ENCODE data around the gene PRSS57. TPM values are rescaled to one million over a fixed set of nuclear protein-coding genes. Genes with fewer than 3 reads are reported as not detected.

Gene PRSS57
- total RNA-seq, 4 donors from 2014 or later, result not detected

DNA sequence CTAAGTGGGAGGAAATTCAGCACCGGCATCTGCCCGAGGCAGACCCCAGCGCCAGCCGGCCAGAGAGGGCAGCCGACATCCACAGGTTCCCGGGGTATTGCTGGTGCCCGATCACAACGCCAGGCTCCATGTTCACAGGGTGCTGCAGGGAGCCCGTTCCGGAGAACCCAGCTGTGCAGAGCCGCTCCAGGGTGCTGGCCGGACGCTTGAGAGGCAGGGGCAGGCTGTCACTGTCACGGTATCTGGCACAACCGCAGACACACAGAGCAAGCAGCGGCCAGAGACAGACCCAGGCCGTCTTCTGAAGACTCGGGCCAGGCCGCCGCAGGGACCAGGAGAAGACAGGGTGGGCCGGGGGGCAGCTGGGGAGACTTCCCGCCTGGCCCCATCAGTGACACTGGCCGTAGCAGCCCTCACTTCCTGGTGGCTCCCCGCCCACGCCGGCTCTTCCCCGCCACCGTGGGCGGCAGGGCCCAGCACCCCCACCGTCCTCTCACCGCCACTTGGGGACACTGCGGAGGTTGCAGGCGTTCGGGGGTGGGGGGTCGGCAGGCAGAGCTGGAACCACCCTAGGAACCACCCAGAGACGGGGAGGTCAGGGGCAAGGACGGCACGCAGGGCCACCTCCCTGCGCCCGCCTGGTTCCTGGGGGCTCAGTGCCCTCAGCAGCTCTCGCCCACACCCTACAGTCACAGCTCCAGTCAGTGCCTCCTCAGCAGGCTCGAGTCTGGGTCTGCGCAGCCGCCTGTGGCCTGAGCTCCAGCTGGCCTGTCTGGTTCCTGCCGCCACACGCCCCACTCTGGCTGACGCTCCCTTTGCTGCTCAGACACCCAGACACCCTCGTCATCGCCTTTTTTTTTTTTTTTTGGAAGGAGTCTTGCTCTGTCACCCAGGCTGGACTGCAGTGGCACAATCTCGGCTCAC lies 36.1 kb downstream of the PRSS57 start:
- TF ChIP-seq POLR2A (IDR thresholded peaks at IDR 0.05), result no peak
- no peak for TF ChIP-seq EP300 (IDR thresholded peaks at IDR 0.05)
- TF ChIP-seq, protein P1, sequence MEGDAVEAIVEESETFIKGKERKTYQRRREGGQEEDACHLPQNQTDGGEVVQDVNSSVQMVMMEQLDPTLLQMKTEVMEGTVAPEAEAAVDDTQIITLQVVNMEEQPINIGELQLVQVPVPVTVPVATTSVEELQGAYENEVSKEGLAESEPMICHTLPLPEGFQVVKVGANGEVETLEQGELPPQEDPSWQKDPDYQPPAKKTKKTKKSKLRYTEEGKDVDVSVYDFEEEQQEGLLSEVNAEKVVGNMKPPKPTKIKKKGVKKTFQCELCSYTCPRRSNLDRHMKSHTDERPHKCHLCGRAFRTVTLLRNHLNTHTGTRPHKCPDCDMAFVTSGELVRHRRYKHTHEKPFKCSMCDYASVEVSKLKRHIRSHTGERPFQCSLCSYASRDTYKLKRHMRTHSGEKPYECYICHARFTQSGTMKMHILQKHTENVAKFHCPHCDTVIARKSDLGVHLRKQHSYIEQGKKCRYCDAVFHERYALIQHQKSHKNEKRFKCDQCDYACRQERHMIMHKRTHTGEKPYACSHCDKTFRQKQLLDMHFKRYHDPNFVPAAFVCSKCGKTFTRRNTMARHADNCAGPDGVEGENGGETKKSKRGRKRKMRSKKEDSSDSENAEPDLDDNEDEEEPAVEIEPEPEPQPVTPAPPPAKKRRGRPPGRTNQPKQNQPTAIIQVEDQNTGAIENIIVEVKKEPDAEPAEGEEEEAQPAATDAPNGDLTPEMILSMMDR (IDR thresholded peaks at IDR 0.05), result no peak
- peaks cover 3 to 77% (median 55%) of the 10 kb centered on the region in 4 donors for H3K4me1 ChIP-seq
- no peaks in the 10 kb centered on the region for H3K27me3 ChIP-seq
- H3K4me3 ChIP-seq, result no peak overlapping the region
- no peaks in the 10 kb centered on the region for H3K9me3 ChIP-seq
- peaks cover 0 to 30% (median 0%) of the 10 kb centered on the region in 3 donors for H3K36me3 ChIP-seq
- WGBS, 2 donors, result 68 to 71% methylated on average over 12 to 25 of the region's 50 CpGs
- DNase-seq (ENCODE audit: low spot score in 2 of 2), result no peak
- peak overlapping the region in 3 of 4 donors; percentile 70 to 96 (median 92) for H3K27ac ChIP-seq

- 73 to 77% methylated on average over 15 to 17 of the region's 33 CpGs for WGBS, 2 donors
- no peaks in the 10 kb centered on the region for H3K27me3 ChIP-seq
- H3K4me1 ChIP-seq, result peaks cover 3 to 68% (median 47%) of the 10 kb centered on the region in 4 donors
- no peak for DNase-seq (ENCODE audit: low spot score in 2 of 2)
- H3K9me3 ChIP-seq, result no peaks in the 10 kb centered on the region
- no peak overlapping the region for H3K4me3 ChIP-seq
- H3K36me3 ChIP-seq, result peaks cover 0 to 40% (median 0%) of the 10 kb centered on the region in 3 donors
- H3K27ac ChIP-seq, result peak overlapping the region in 3 of 4 donors; percentile 70 to 96 (median 92)
- TF ChIP-seq, protein P1 (IDR thresholded peaks at IDR 0.05), result no peak
- TF ChIP-seq POLR2A (IDR thresholded peaks at IDR 0.05) (no peak), EP300 (IDR thresholded peaks at IDR 0.05) (no peak)
These were observed 37.0 kb downstream of the PRSS57 start for GRCh38 chr19:658059-658839.

DNA sequence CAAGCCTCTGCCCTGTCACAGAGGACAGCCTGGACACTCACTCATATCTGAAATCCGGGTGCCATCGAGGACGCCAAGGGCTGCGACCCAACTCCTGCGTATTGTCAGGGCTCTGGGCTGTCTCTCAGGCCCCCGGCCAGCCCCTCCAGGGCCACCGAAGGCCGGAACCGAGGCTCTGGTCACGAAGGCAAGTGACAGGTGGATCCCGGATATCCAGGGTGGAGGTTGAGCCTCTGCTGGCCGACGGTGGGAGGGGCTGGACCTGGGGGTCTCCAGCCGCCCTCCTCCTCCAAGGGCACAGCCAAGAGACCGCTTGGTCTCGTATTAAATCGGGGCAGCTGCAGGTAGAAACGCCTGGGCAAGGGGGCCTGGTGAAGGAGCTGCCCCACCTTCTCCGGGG lies 37.6 kb downstream of the PRSS57 start:
- H3K27ac ChIP-seq, result peak overlapping the region in 1 of 4 donors; percentile 96
- no peak for TF ChIP-seq EP300 (IDR thresholded peaks at IDR 0.05)
- no peak for TF ChIP-seq POLR2A (IDR thresholded peaks at IDR 0.05)
- TF ChIP-seq, protein P1 (IDR thresholded peaks at IDR 0.05), result no peak
- DNase-seq (ENCODE audit: low spot score in 2 of 2), result no peak
- H3K4me3 ChIP-seq, result no peak overlapping the region
- WGBS, 2 donors, result 64 to 90% methylated on average over 14 to 16 of the region's 19 CpGs
- no peaks in the 10 kb centered on the region for H3K9me3 ChIP-seq
- peaks cover 0 to 46% (median 0%) of the 10 kb centered on the region in 3 donors for H3K36me3 ChIP-seq
- H3K27me3 ChIP-seq, result no peaks in the 10 kb centered on the region
- peaks cover 3 to 68% (median 47%) of the 10 kb centered on the region in 4 donors for H3K4me1 ChIP-seq

DNA sequence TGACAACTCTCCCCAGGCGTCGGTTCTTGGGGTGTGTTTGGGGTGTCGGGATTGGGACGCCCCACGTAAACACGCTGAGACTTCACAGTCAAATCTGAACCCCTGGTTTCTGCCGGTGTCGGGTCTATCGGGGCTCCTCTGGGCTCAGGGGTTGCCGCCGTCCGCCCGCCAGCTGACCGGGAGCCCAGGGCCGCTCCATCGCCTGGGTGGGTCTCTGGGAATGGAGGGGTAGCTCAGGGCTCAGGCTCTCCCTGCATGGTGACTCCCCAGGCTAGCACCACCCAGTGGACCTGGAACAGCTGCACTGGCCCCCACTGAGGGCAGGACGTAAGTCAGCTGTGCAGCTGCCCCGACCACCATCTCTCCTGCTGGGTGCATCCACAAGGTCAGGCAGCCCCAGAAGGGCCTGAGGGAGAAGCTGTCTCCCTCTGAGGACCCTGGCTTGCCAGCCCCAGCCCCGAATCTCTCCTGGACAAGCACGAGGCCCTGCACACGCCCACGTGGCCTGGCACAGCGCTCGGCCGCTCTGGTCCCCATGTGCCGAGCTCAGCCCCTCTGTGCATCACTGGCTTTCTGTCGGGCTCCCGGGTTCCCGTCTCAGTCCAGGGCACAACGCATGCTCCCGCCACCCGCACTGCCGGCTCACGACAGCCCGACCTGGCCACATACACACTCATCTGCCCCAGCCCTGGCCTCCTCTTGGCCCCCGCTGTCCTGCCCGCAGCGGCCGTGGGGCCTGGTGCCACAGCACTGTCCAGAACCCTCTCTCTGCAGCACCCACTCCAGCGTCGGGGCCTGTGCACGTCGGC lies 38.3 kb downstream of the PRSS57 start:
- Histone ChIP-seq H3K9me3 (no peaks in the 10 kb centered on the region), H3K27me3 (no peaks in the 10 kb centered on the region), H3K4me1 (peaks cover 3 to 64% (median 46%) of the 10 kb centered on the region in 4 donors), H3K4me3 (no peak overlapping the region), H3K27ac (peak overlapping the region in 2 of 4 donors; percentile 48 to 96), H3K36me3 (peaks cover 0 to 53% (median 0%) of the 10 kb centered on the region in 3 donors)
- WGBS, 2 donors, result 71 to 78% methylated on average over 34 to 41 of the region's 43 CpGs
- DNase-seq (ENCODE audit: low spot score in 2 of 2), result no peak
- TF ChIP-seq POLR2A (IDR thresholded peaks at IDR 0.05), result no peak
- no peak for TF ChIP-seq EP300 (IDR thresholded peaks at IDR 0.05)
- TF ChIP-seq, protein P1 (IDR thresholded peaks at IDR 0.05), result no peak

Data from tibial nerve (tissue), 4 donors.